ENCODE results near the gene KANSL1L. TPM values are rescaled to one million over a fixed set of nuclear protein-coding genes. Genes with fewer than 3 reads are reported as not detected.

The KANSL1L gene
- total RNA-seq, 1 donor from 2014 or later, result 21.0 TPM

DNA sequence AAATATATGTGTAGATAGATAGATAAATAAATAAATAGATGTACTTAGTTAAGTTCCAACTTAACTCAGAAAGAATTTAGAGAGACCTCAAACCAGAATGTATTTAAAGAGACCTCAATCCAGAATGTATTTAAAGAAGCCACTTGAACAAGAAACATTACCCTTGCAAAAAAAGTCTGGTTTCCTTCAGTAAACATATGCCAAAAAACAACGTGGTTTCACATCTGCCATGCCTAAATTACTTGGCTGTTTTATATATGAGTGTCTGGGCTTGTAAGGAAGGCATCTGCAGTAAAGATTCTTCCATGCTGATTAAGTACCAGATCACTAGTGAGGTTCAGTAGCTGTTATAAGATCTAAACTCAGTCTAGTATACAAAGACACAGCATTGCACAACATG, 197.9 kb downstream of the KANSL1L start:
- DNase-seq (ENCODE audit: extremely low spot score, unreplicated experiment), result no peak
- H3K9me3 Mint-ChIP-seq (ENCODE audit: unreplicated experiment), result no peaks in the 10 kb centered on the region
- peaks cover 23% of the 10 kb centered on the region for H3K27me3 Mint-ChIP-seq (ENCODE audit: unreplicated experiment)
- no peaks in the 10 kb centered on the region for H3K36me3 Mint-ChIP-seq (ENCODE audit: unreplicated experiment)
- TF ChIP-seq, protein P1, sequence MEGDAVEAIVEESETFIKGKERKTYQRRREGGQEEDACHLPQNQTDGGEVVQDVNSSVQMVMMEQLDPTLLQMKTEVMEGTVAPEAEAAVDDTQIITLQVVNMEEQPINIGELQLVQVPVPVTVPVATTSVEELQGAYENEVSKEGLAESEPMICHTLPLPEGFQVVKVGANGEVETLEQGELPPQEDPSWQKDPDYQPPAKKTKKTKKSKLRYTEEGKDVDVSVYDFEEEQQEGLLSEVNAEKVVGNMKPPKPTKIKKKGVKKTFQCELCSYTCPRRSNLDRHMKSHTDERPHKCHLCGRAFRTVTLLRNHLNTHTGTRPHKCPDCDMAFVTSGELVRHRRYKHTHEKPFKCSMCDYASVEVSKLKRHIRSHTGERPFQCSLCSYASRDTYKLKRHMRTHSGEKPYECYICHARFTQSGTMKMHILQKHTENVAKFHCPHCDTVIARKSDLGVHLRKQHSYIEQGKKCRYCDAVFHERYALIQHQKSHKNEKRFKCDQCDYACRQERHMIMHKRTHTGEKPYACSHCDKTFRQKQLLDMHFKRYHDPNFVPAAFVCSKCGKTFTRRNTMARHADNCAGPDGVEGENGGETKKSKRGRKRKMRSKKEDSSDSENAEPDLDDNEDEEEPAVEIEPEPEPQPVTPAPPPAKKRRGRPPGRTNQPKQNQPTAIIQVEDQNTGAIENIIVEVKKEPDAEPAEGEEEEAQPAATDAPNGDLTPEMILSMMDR (IDR thresholded peaks at IDR 0.05), result no peak
- no peaks in the 10 kb centered on the region for H3K4me1 Mint-ChIP-seq (ENCODE audit: unreplicated experiment)
- H3K4me3 Mint-ChIP-seq (ENCODE audit: unreplicated experiment), result no peak overlapping the region
- no peak overlapping the region for H3K27ac Mint-ChIP-seq (ENCODE audit: unreplicated experiment)

Other genes with a start within 250 kb of the KANSL1L start
- 39.0 and 45.7 TPM in 2 replicates for gene RPE, start 168.8 kb downstream of the KANSL1L start, total RNA-seq
- gene ACADL, start 54.0 kb upstream of the KANSL1L start, total RNA-seq, result not detected in 2 replicates
- not detected in 2 replicates for gene MYL1, start 143.8 kb upstream of the KANSL1L start, total RNA-seq